Sigmoid colon (tissue), 7 donors: ENCODE results near the gene ZFYVE28. TPM values are rescaled to one million over a fixed set of nuclear protein-coding genes. Genes with fewer than 3 reads are reported as not detected.
A peak's percentile ranks its signal among the peaks of the same experiment; 100 is the strongest.

Source experiments
- DNase-seq: peaks from one replicate; pipeline ENCODE4 v3.0.0-alpha.2; 2019
- H3K27ac ChIP-seq, 4 donors: fragments of 200-600 bp; sonication (generic); one replicate each; pipeline ENCODE4 v1.5.1; 2016 to 2019; ENCODE audit warnings: mild to moderate bottlenecking in 1 of 4
- H3K27me3 ChIP-seq, 3 donors: fragments of 200-600 bp; sonication (generic); one replicate each; pipeline ENCODE4 v1.5.1; 2019; ENCODE audit warnings: mild to moderate bottlenecking in 1 of 3
- H3K36me3 ChIP-seq, 4 donors: fragments of 200-600 bp; sonication (generic); one replicate each; pipeline ENCODE4 v1.5.1; 2016 to 2019
- H3K4me1 ChIP-seq, 4 donors: fragments of 200-600 bp; sonication (generic); one replicate each; pipeline ENCODE4 v1.5.1; 2017 to 2019
- H3K4me3 ChIP-seq, 4 donors: fragments of 200-600 bp; sonication (generic); one replicate each; pipeline ENCODE4 v1.5.1; 2017 to 2019; ENCODE audit warnings: mild to moderate bottlenecking in 2 of 4, moderate library complexity in 1 of 4
- H3K9me3 ChIP-seq, 4 donors: fragments of 200-600 bp in 3 of 4; sonication (generic) in 3 of 4; one replicate each; pipeline versions ENCODE4 v1.5.1 to v1.6.1; 2013 to 2019
- EP300 ChIP-seq, 4 donors: sonication (generic); formaldehyde crosslinking; IDR thresholded peaks; one replicate each; pipeline ENCODE4 v1.6.1; 2017; ENCODE audit warnings: antibody characterized with exemption in 4 of 4
- POLR2A ChIP-seq, 2 donors: fragments of 450-650 bp; IDR thresholded peaks; one replicate each; pipeline ENCODE4 v1.6.1; 2016; ENCODE audit warnings: antibody characterized with exemption in 2 of 2, mild to moderate bottlenecking in 2 of 2, moderate library complexity in 2 of 2
- POLR2AphosphoS5 ChIP-seq, 4 donors: sonication (generic); formaldehyde crosslinking; IDR thresholded peaks; one replicate each; pipeline ENCODE4 v1.6.1; 2017; ENCODE audit warnings: antibody characterized with exemption in 4 of 4
- WGBS, 2 donors: extraction: QIAGEN DNeasy Blood & Tissue Kit; methylation state at CpG; one replicate each; pipeline ENCODE4 v1.1.7; 2013; 5-methylcytosine and 5-hydroxymethylcytosine counted together
- intact Hi-C: fragments of 100-400 bp; cut with DNase I; formaldehyde crosslinking; loops from one replicate; pipeline ENCODE4 v1.15.1; 2023
- polyA plus RNA-seq, 3 donors: library from polyadenylated mRNA; stranded (reverse); fragments of 200-250 nt; gene quantifications; one replicate each; pipeline ENCODE4 v1.2.3, GENCODE V29; 2013
- total RNA-seq, 4 donors: library from RNA; depleted of rRNA; stranded (reverse); fragments of >200 nt; gene quantifications; one replicate each; pipeline ENCODE4 v1.1.0, GENCODE V29; 2016
- TF ChIP-seq, protein P1 (sequence below), 4 experiments: fragments of 450-650 bp in 3 of 4; fragments of 200-600 bp in 1 of 4; IDR thresholded peaks; one replicate each; pipeline ENCODE4 v1.5.1; 2016 to 2019; ENCODE audit warnings: antibody characterized with exemption in 4 of 4, mild to moderate bottlenecking in 3 of 4, moderate library complexity in 2 of 4
- donor health status: healthy with polysubstance abuse.
- donor health status: Bipolar disorder and iron deficiency.
- donor health status: healthy.

The ZFYVE28 gene
- total and polyA plus RNA-seq, 7 donors = 3.1 to 24.1 (median 13.0) TPM

- Histone ChIP-seq H3K9me3 (no peaks in the 10 kb centered on the region), H3K36me3 (no peaks in the 10 kb centered on the region), H3K27me3 (no peaks in the 10 kb centered on the region), H3K4me1 (no peaks in the 10 kb centered on the region), H3K4me3 (no peak overlapping the region), H3K27ac (no peak overlapping the region)
- intact Hi-C loops = no loop called here
- 87 to 88% methylated on average over 27 of the region's 27 CpGs for WGBS, 2 donors
- TF ChIP-seq POLR2A (IDR thresholded peaks at IDR 0.05) = no peak
- no peak for TF ChIP-seq POLR2AphosphoS5 (IDR thresholded peaks at IDR 0.05)
- TF ChIP-seq, protein P1, sequence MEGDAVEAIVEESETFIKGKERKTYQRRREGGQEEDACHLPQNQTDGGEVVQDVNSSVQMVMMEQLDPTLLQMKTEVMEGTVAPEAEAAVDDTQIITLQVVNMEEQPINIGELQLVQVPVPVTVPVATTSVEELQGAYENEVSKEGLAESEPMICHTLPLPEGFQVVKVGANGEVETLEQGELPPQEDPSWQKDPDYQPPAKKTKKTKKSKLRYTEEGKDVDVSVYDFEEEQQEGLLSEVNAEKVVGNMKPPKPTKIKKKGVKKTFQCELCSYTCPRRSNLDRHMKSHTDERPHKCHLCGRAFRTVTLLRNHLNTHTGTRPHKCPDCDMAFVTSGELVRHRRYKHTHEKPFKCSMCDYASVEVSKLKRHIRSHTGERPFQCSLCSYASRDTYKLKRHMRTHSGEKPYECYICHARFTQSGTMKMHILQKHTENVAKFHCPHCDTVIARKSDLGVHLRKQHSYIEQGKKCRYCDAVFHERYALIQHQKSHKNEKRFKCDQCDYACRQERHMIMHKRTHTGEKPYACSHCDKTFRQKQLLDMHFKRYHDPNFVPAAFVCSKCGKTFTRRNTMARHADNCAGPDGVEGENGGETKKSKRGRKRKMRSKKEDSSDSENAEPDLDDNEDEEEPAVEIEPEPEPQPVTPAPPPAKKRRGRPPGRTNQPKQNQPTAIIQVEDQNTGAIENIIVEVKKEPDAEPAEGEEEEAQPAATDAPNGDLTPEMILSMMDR (IDR thresholded peaks at IDR 0.05) = no peak
- no peak for TF ChIP-seq EP300 (IDR thresholded peaks at IDR 0.05)
- peak; percentile 52 for DNase-seq
These were observed 132.6 kb downstream of the ZFYVE28 start for GRCh38 chr4:2285613-2286381.

DNA sequence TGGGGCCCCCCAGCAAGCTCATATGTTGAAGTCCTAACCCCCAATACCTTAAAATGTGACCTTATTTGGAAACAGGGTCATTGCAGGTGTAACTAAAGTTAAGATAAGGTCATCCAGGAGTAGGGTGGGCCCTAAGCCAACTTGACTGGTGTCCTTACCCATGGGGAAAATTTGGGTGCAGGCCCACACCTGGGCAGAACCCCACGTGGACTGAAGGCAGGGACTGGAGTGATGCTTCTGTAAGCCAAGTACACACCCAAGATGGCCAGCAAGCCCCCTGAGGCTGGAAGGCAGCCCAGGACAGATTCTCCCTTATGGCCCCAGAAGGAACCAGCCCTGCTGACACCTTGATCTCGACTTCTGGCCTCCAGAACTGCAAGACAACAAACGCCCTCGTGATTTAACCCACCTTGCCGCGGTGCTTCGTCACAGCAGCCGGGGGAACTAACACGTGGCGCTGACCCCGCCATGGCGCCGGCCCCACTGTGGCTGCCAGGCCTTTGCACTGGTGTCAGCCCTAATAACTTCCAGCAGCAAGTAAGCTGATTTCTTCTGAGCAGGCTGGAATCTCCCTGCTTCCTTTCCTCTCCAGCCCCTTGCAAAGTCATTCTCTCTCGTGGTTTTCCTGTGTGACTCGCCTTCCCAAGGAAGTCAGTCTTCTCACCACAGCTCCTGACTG is 133.4 kb downstream of the ZFYVE28 start:
- peak; percentile 50 for DNase-seq
- Histone ChIP-seq H3K27me3 (no peaks in the 10 kb centered on the region), H3K4me1 (no peaks in the 10 kb centered on the region), H3K36me3 (no peaks in the 10 kb centered on the region), H3K4me3 (no peak overlapping the region), H3K9me3 (no peaks in the 10 kb centered on the region), H3K27ac (no peak overlapping the region)
- intact Hi-C loops = no loop called here
- TF ChIP-seq EP300 (IDR thresholded peaks at IDR 0.05) = no peak
- no peak for TF ChIP-seq POLR2AphosphoS5 (IDR thresholded peaks at IDR 0.05)
- TF ChIP-seq POLR2A (IDR thresholded peaks at IDR 0.05) = no peak
- TF ChIP-seq, protein P1 (IDR thresholded peaks at IDR 0.05) = no peak
- whole genome bisulfite sequencing, 2 donors = 86 to 88% methylated on average over 15 of the region's 15 CpGs

DNA sequence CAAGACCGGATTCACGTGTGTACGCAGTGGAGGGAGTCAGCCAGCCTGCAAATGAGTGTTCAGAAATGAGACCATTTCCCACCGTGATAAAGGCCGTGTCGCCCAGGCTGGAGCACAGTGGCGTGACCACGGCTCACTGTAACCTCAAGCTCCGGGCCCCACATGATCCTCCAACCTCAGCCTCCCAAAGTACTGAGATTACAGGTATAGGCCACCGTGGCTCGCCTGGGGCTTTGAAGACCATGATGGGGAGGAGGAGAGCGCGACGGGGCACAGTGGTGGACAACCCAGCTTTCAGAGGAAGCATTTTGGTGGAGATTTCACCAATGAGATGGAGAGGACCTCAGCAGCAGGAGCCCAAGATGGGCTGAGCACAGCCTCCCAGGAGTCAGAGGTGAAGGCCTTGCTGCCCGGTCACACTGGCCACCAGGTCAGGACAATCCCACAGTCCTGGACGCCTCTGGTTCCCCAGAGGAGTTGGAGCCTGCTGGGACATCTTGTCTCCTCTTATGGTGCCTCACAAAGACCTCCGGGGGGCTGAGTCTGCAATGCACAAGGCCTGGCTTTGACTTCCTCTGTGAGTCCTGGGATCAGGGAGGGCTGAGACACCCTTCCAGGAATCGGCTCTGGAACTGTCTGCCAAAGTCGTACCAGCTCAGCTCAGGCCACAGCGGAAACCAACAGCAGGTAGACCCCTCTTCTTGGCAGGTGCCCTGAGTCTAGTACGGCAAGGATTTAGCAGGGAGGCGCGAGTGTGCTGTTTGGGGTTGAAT is 134.1 kb downstream of the ZFYVE28 start:
- TF ChIP-seq POLR2A (IDR thresholded peaks at IDR 0.05) = no peak
- no peak for TF ChIP-seq POLR2AphosphoS5 (IDR thresholded peaks at IDR 0.05)
- Histone ChIP-seq H3K27ac (no peak overlapping the region), H3K27me3 (no peaks in the 10 kb centered on the region), H3K9me3 (no peaks in the 10 kb centered on the region), H3K4me1 (no peaks in the 10 kb centered on the region), H3K4me3 (no peak overlapping the region), H3K36me3 (no peaks in the 10 kb centered on the region)
- 97% methylated on average over 23 of the region's 23 CpGs for WGBS, 2 donors
- intact Hi-C loops = no loop called here
- DNase-seq = peak; percentile 55

- Histone ChIP-seq H3K4me1 (no peaks in the 10 kb centered on the region), H3K4me3 (no peak overlapping the region), H3K9me3 (no peaks in the 10 kb centered on the region), H3K36me3 (no peaks in the 10 kb centered on the region), H3K27me3 (no peaks in the 10 kb centered on the region), H3K27ac (no peak overlapping the region)
- peak; percentile 13 for DNase-seq
- TF ChIP-seq POLR2AphosphoS5 (IDR thresholded peaks at IDR 0.05) = no peak
- no peak for TF ChIP-seq EP300 (IDR thresholded peaks at IDR 0.05)
- TF ChIP-seq, protein P1 (IDR thresholded peaks at IDR 0.05) = no peak
- TF ChIP-seq POLR2A (IDR thresholded peaks at IDR 0.05) = no peak
- WGBS, 2 donors = 93 to 94% methylated on average over 3 of the region's 3 CpGs
- intact Hi-C loops = no loop called here
These were observed 135.2 kb downstream of the ZFYVE28 start for GRCh38 chr4:2283199-2283711.
